HCT116 (cell line): ENCODE data around the gene PAX2. TPM values are rescaled to one million over a fixed set of nuclear protein-coding genes. Genes with fewer than 3 reads are reported as not detected.

ENCODE experiments used
- ATAC-seq: fragments of 200-7000 bp; cut with Tn5 transposase; 2 replicates; pipeline ENCODE4 v1.9.1; 2020; ENCODE audit warnings: mild to moderate bottlenecking, moderate library complexity
- BruUV-seq: library from RNA; stranded (reverse); fragments of 400-500 nt; replicated peaks from 2 replicates; lab custom pipeline; 2021; lab: Mats Ljungman, UMichigan
- CTCF ChIA-PET: fragments of 300-600 bp; sonication (Branson Sonifier 250); formaldehyde crosslinking; loops from one replicate; lab custom pipeline; 2021; ENCODE audit warnings: antibody characterized with exemption; lab: Charles Lee
- POLR2A ChIA-PET: fragments of 300-600, 350-600 bp; sonication (Branson Sonifier 250); formaldehyde crosslinking; loops from one replicate; lab custom pipeline; 2021; ENCODE audit warnings: antibody characterized with exemption; lab: Charles Lee
- RAD21 ChIA-PET, 2 experiments: fragments of 300-600 bp; sonication (Branson Sonifier 250); formaldehyde crosslinking; loops; one replicate each; lab custom pipeline; 2023; ENCODE audit warnings: low total read pairs in 2 of 2; ENCODE audit not compliant: uncharacterized antibody in 2 of 2, unreplicated experiment in 2 of 2, low non-redundant PET in 1 of 2; lab: Charles Lee
- DNase-seq: peaks from one replicate; pipeline ENCODE4 v3.0.0-alpha.2; 2010; ENCODE audit warnings: low read depth, low spot score
- H2AFZ ChIP-seq: fragments of 200-600 bp; shearing (Covaris generic), sonication (generic); 2 replicates; pipeline ENCODE4 v1.6.1; 2017; ENCODE audit warnings: low read depth, mixed run types, mixed read lengths, antibody characterized with exemption, low read length; ENCODE audit not compliant: poor library complexity, severe bottlenecking
- H3K27ac ChIP-seq: 2 replicates; pipeline ENCODE4 v1.5.1; 2012; ENCODE audit warnings: low read depth, low read length
- H3K27me3 ChIP-seq: fragments of 200-600 bp; sonication (generic); 2 replicates; pipeline ENCODE4 v1.6.1; 2016; ENCODE audit warnings: mixed run types, low read length, mixed read lengths; ENCODE audit not compliant: insufficient read depth
- H3K36me3 ChIP-seq, 2 experiments: fragments of 200-500 bp in 1 of 2; fragments of 200-600 bp in 1 of 2; sonication (Bioruptor generic) in 1 of 2; sonication (generic) in 1 of 2; 2 replicates each; pipeline versions ENCODE4 v1.5.1 to v1.6.1; 2014 to 2016; ENCODE audit warnings: low read length in 2 of 2, inconsistent platforms in 1 of 2, mixed read lengths in 1 of 2, mixed run types in 1 of 2; ENCODE audit not compliant: insufficient read depth in 2 of 2, control insufficient read depth in 1 of 2
- H3K4me1 ChIP-seq, 2 experiments: fragments of 200-600 bp in 1 of 2; sonication (generic) in 1 of 2; 2 replicates each; pipeline versions ENCODE4 v1.5.1 to v1.6.1; 2012 to 2017; ENCODE audit warnings: low read length in 2 of 2, inconsistent platforms in 1 of 2, mild to moderate bottlenecking in 1 of 2, mixed read lengths in 1 of 2, mixed run types in 1 of 2, moderate library complexity in 1 of 2; ENCODE audit not compliant: insufficient read depth in 2 of 2, control insufficient read depth in 1 of 2
- H3K4me2 ChIP-seq: fragments of 200-600 bp; sonication (generic); 2 replicates; pipeline ENCODE4 v1.6.1; 2017; ENCODE audit warnings: mixed run types, low read length, mixed read lengths
- H3K4me3 ChIP-seq, 2 experiments: fragments of 200-600 bp in 1 of 2; sonication (generic) in 1 of 2; replicated peaks in 1 of 2; 2 replicates each; pipeline ENCODE4 v1.5.1; 2011 to 2016; ENCODE audit warnings: low read length in 2 of 2, control low read depth in 1 of 2, low read depth in 1 of 2, mild to moderate bottlenecking in 1 of 2, mixed read lengths in 1 of 2, mixed run types in 1 of 2
- H3K79me2 ChIP-seq: fragments of 200-600 bp; sonication (generic); 2 replicates; pipeline ENCODE4 v1.6.1; 2017; ENCODE audit warnings: mild to moderate bottlenecking, mixed run types, low read length, moderate library complexity, mixed read lengths; ENCODE audit not compliant: insufficient read depth
- H3K9ac ChIP-seq: fragments of 200-600 bp; sonication (generic); 2 replicates; pipeline ENCODE4 v1.6.1; 2016; ENCODE audit warnings: low read length, mixed read lengths
- H3K9me2 ChIP-seq: fragments of 200-600 bp; sonication (generic), shearing (Covaris generic); 2 replicates; pipeline ENCODE4 v1.6.1; 2017; ENCODE audit warnings: mixed run types, mild to moderate bottlenecking, moderate library complexity; ENCODE audit not compliant: insufficient read depth
- H3K9me3 ChIP-seq, 2 experiments: fragments of 200-500 bp in 1 of 2; fragments of 200-600 bp in 1 of 2; sonication (Bioruptor generic) in 1 of 2; sonication (generic) in 1 of 2; 2 replicates each; pipeline ENCODE4 v1.6.1; 2014 to 2017; ENCODE audit warnings: low read length in 2 of 2, mixed read lengths in 2 of 2, inconsistent platforms in 1 of 2, low read depth in 1 of 2, mild to moderate bottlenecking in 1 of 2, mixed run types in 1 of 2, moderate library complexity in 1 of 2; ENCODE audit not compliant: control insufficient read depth in 1 of 2, insufficient read depth in 1 of 2
- H4K20me1 ChIP-seq: fragments of 200-600 bp; sonication (generic), shearing (Covaris generic); 2 replicates; pipeline ENCODE4 v1.6.1; 2017; ENCODE audit warnings: mixed run types, mild to moderate bottlenecking, moderate library complexity; ENCODE audit not compliant: insufficient read depth
- ATF3 ChIP-seq: IDR thresholded peaks from 2 replicates; pipeline ENCODE4 v1.6.1; 2012
- CBX3 ChIP-seq: IDR thresholded peaks from 2 replicates; pipeline ENCODE4 v1.6.1; 2012; ENCODE audit warnings: low read depth
- CEBPB ChIP-seq: IDR thresholded peaks from 2 replicates; pipeline ENCODE4 v1.6.1; 2012; ENCODE audit warnings: low read depth
- EGR1 ChIP-seq: IDR thresholded peaks from 2 replicates; pipeline ENCODE4 v1.6.1; 2012; ENCODE audit warnings: low read depth
- EZH2 ChIP-seq: fragments of 200-600 bp; sonication (generic); IDR thresholded peaks from 2 replicates; pipeline ENCODE4 v1.6.1; 2017; ENCODE audit warnings: antibody characterized with exemption, mixed run types
- EZH2phosphoT487 ChIP-seq: fragments of 200-600 bp; IDR thresholded peaks from 2 replicates; pipeline ENCODE4 v1.6.1; 2018; ENCODE audit warnings: antibody characterized with exemption, borderline replicate concordance
- FOSL1 ChIP-seq: IDR thresholded peaks from 2 replicates; pipeline ENCODE4 v1.6.1; 2012; ENCODE audit warnings: low read depth
- POLR2A ChIP-seq: IDR thresholded peaks from 2 replicates; pipeline ENCODE4 v1.7.0; 2011; ENCODE audit warnings: borderline replicate concordance; ENCODE audit not compliant: insufficient read depth, insufficient read length; ENCODE audit errors: extremely low read depth
- POLR2AphosphoS5 ChIP-seq: IDR thresholded peaks from 2 replicates; pipeline ENCODE4 v1.6.1; 2011; ENCODE audit warnings: mild to moderate bottlenecking, low read depth, low read length, moderate library complexity
- RAD21 ChIP-seq: IDR thresholded peaks from 2 replicates; pipeline ENCODE4 v1.6.1; 2012; ENCODE audit warnings: low read depth, mild to moderate bottlenecking
- SIN3A ChIP-seq: IDR thresholded peaks from 2 replicates; pipeline ENCODE4 v1.6.1; 2012; ENCODE audit warnings: low read depth
- SRF ChIP-seq: IDR thresholded peaks from 2 replicates; pipeline ENCODE4 v1.6.1; 2012; ENCODE audit warnings: low read depth
- TCF7L2 ChIP-seq: IDR thresholded peaks from 2 replicates; pipeline ENCODE4 v1.7.0; 2011; ENCODE audit warnings: borderline replicate concordance, inconsistent platforms; ENCODE audit not compliant: insufficient read depth, insufficient read length; ENCODE audit errors: extremely low read depth
- YY1 ChIP-seq: IDR thresholded peaks from 2 replicates; pipeline ENCODE4 v1.6.1; 2011; ENCODE audit warnings: low read length, low read depth, moderate library complexity, mild to moderate bottlenecking; ENCODE audit not compliant: insufficient replicate concordance; ENCODE audit errors: extremely low read depth
- ZBTB33 ChIP-seq: IDR thresholded peaks from 2 replicates; pipeline ENCODE4 v1.6.1; 2011; ENCODE audit warnings: mild to moderate bottlenecking, low read length, moderate library complexity; ENCODE audit not compliant: insufficient replicate concordance; ENCODE audit errors: extremely low read depth
- ZFX ChIP-seq: fragments of 450-650 bp; IDR thresholded peaks from 2 replicates; pipeline ENCODE4 v1.6.1; 2017
- ZNF274 ChIP-seq: fragments of 200-500 bp; sonication (Bioruptor generic); IDR thresholded peaks from 2 replicates; pipeline ENCODE4 v1.6.1; 2014; ENCODE audit warnings: mild to moderate bottlenecking, low read depth, low read length, inconsistent platforms
- intact Hi-C: fragments of 100-400 bp; cut with micrococcal nuclease; formaldehyde crosslinking; loops from 2 replicates; pipeline ENCODE4 v1.10.0; 2022
- total RNA-seq: library from RNA; stranded (reverse); gene quantifications from one replicate; pipeline ENCODE4 v1.2.1, GENCODE V29; 2021; ENCODE audit not compliant: unreplicated experiment
- TF ChIP-seq, protein P1 (sequence below), 3 experiments: fragments of 200-600 bp in 1 of 3; sonication (generic) in 1 of 3; IDR thresholded peaks in 2 of 3; conservative IDR thresholded peaks in 1 of 3; 2 replicates each; pipeline ENCODE4 v1.5.1; 2012 to 2017; ENCODE audit warnings: low read depth in 2 of 3, low read length in 2 of 3, antibody characterized with exemption in 1 of 3, borderline replicate concordance in 1 of 3, control low read depth in 1 of 3, mild to moderate bottlenecking in 1 of 3, mixed read lengths in 1 of 3, mixed run types in 1 of 3, moderate library complexity in 1 of 3; ENCODE audit not compliant: insufficient read depth in 1 of 3
- TF ChIP-seq, protein P2 (sequence below): IDR thresholded peaks from 2 replicates; pipeline ENCODE4 v1.6.1; 2012

PAX2 gene
- total RNA-seq, 1 experiment from 2014 or later, result 5.0 TPM

DNA sequence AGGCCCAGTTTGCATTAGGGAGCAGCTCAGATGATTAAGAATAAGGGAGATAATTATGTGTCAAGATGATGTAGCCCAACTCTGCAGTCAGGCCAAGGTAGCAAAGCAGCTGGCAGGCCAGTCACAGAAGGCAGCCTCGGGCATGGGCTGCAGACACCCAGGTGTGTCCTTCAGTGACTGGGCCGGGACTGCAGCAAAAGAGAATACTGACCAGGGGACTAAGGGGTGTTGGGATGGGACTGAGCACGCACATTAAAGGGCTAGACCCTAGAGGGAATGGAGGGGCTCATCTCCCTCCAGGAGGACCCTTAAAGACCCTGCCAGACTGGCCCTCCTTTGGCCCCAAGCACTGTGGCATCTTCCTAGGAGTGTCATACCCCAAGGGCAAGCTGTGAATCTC is 38.7 kb downstream of the PAX2 start (continued):
- TF ChIP-seq POLR2A (no peak), EGR1 (no peak), CEBPB (no peak), RAD21 (no peak), ZNF274 (no peak), YY1 (no peak), SIN3A (no peak)
- TF ChIP-seq, protein P1, sequence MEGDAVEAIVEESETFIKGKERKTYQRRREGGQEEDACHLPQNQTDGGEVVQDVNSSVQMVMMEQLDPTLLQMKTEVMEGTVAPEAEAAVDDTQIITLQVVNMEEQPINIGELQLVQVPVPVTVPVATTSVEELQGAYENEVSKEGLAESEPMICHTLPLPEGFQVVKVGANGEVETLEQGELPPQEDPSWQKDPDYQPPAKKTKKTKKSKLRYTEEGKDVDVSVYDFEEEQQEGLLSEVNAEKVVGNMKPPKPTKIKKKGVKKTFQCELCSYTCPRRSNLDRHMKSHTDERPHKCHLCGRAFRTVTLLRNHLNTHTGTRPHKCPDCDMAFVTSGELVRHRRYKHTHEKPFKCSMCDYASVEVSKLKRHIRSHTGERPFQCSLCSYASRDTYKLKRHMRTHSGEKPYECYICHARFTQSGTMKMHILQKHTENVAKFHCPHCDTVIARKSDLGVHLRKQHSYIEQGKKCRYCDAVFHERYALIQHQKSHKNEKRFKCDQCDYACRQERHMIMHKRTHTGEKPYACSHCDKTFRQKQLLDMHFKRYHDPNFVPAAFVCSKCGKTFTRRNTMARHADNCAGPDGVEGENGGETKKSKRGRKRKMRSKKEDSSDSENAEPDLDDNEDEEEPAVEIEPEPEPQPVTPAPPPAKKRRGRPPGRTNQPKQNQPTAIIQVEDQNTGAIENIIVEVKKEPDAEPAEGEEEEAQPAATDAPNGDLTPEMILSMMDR (IDR thresholded peaks at IDR 0.05 in 2 of 3, conservative IDR thresholded peaks at IDR 0.05 in 1 of 3; ENCODE audit: borderline replicate concordance in 1 of 3, insufficient read depth in 1 of 3, low read depth in 2 of 3, low read length in 2 of 3), result no peak

DNA sequence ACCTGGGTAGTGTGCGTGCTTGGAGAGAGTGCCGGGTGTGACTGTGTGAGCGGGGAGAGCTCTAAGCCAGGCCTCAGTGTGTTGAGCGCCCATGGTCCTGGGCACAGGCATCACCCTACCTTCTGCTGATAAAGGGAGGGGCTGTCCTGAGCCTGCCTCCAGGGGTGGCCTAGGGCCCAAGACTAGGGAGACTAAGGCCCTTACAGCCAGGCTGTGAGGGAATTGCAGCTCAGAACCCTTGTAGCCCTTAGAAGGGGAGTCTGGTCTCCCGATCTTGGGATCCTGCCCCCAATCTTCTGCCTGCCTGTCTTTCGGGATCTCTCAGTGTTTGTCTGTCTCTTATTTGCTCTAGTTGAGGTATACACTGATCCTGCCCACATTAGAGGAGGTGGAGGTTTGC is 41.2 kb downstream of the PAX2 start:
- Histone ChIP-seq H4K20me1 (no peaks in the 10 kb centered on the region), H2AFZ (no peak overlapping the region), H3K4me1 (no peaks in the 10 kb centered on the region), H3K9me2 (no peaks in the 10 kb centered on the region), H3K79me2 (no peaks in the 10 kb centered on the region), H3K9me3 (no peaks in the 10 kb centered on the region), H3K9ac (no peak overlapping the region), H3K4me2 (no peak overlapping the region), H3K36me3 (no peaks in the 10 kb centered on the region), H3K4me3 (no peak overlapping the region), H3K27ac (no peak overlapping the region), H3K27me3 (no peaks in the 10 kb centered on the region)
- no peak for DNase-seq
- TF ChIP-seq EZH2phosphoT487 (no peak), EZH2 (no peak), POLR2A (no peak), ZBTB33 (no peak), CBX3 (no peak), YY1 (no peak), SIN3A (no peak), SRF (no peak), ZFX (no peak), ZNF274 (no peak), FOSL1 (no peak), TCF7L2 (no peak), CEBPB (no peak), EGR1 (no peak), ATF3 (no peak), POLR2AphosphoS5 (no peak), RAD21 (no peak)
- TF ChIP-seq, protein P2, sequence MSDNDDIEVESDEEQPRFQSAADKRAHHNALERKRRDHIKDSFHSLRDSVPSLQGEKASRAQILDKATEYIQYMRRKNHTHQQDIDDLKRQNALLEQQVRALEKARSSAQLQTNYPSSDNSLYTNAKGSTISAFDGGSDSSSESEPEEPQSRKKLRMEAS, result no peak
- ChIA-PET POLR2A (no interaction called here), RAD21 (no interaction called here), CTCF (no interaction called here)
- ATAC-seq, result no peak
- no TSS peak for BruUV-seq
- intact Hi-C loops, result no loop called here
